CD4-positive, alpha-beta memory T cell (primary cell): ENCODE data around the gene PHF11. TPM values are rescaled to one million over a fixed set of nuclear protein-coding genes. Genes with fewer than 3 reads are reported as not detected.

Experiments used
- CTCF ChIA-PET: fragments of 350-600 bp; sonication (Branson Sonifier 250); formaldehyde crosslinking; loops from one replicate; lab custom pipeline; 2021; ENCODE audit warnings: inconsistent platforms; ENCODE audit not compliant: partially characterized antibody; lab: Charles Lee
- POLR2A ChIA-PET: fragments of 350-600 bp; sonication (Branson Sonifier 250); formaldehyde crosslinking; loops from one replicate; lab custom pipeline; 2021; ENCODE audit not compliant: partially characterized antibody; lab: Charles Lee
- DNase-seq, 5 donors: peaks; one replicate each; pipeline versions ENCODE4 v3.0.0 to v3.0.0-alpha.2; 2020 to 2022; ENCODE audit warnings: mixed read lengths in 1 of 5
- H3K27ac ChIP-seq: one replicate; pipeline ENCODE4 v1.7.0; 2013; ENCODE audit warnings: low read depth, low read length
- H3K27me3 ChIP-seq: 2 replicates; pipeline ENCODE4 v1.7.0; 2013; ENCODE audit warnings: mild to moderate bottlenecking, low read length, moderate library complexity; ENCODE audit not compliant: insufficient read depth
- H3K36me3 ChIP-seq: 2 replicates; pipeline ENCODE4 v1.7.0; 2013; ENCODE audit warnings: mild to moderate bottlenecking, low read length, moderate library complexity; ENCODE audit not compliant: insufficient read depth
- H3K4me1 ChIP-seq: 2 replicates; pipeline ENCODE4 v1.7.0; 2013; ENCODE audit warnings: mild to moderate bottlenecking, low read length, moderate library complexity; ENCODE audit not compliant: insufficient read depth
- H3K4me3 ChIP-seq, 2 donors: one replicate each; pipeline ENCODE4 v1.7.0; 2013; ENCODE audit warnings: low read length in 2 of 2, mild to moderate bottlenecking in 1 of 2
- H3K9me3 ChIP-seq, 2 donors: one replicate each; pipeline ENCODE4 v1.7.0; 2013; ENCODE audit warnings: low read length in 2 of 2, control low read depth in 1 of 2; ENCODE audit not compliant: control insufficient read depth in 1 of 2
- H3K27ac Mint-ChIP-seq, 7 donors: one replicate each; pipeline ENCODE4 v1.8.0; 2020 to 2021; ENCODE audit warnings: mixed read lengths in 7 of 7, mild to moderate bottlenecking in 6 of 7, inconsistent platforms in 3 of 7, moderate library complexity in 3 of 7
- H3K27me3 Mint-ChIP-seq, 2 donors: one replicate each; pipeline ENCODE4 v1.8.0; 2020 to 2021; ENCODE audit warnings: mixed read lengths in 2 of 2
- H3K36me3 Mint-ChIP-seq, 2 donors: one replicate each; pipeline ENCODE4 v1.8.0; 2020 to 2021; ENCODE audit warnings: mixed read lengths in 2 of 2, inconsistent platforms in 1 of 2, mild to moderate bottlenecking in 1 of 2
- H3K4me1 Mint-ChIP-seq, 4 donors: one replicate each; pipeline ENCODE4 v1.8.0; 2020 to 2021; ENCODE audit warnings: mixed read lengths in 4 of 4, mild to moderate bottlenecking in 1 of 4
- H3K4me3 Mint-ChIP-seq, 8 donors: one replicate each; pipeline ENCODE4 v1.8.0; 2020 to 2021; ENCODE audit warnings: mixed read lengths in 8 of 8, mild to moderate bottlenecking in 7 of 8, moderate library complexity in 6 of 8, inconsistent platforms in 3 of 8
- H3K9me3 Mint-ChIP-seq, 8 donors: one replicate each; pipeline ENCODE4 v1.8.0; 2020 to 2021; ENCODE audit warnings: mixed read lengths in 8 of 8, mild to moderate bottlenecking in 5 of 8, inconsistent platforms in 3 of 8, moderate library complexity in 1 of 8
- intact Hi-C: fragments of 100-400 bp; cut with micrococcal nuclease; formaldehyde crosslinking; loops from one replicate; pipeline ENCODE4 v1.15.1; 2023
- polyA plus RNA-seq, 2 donors: library from polyadenylated mRNA; unstranded; fragments of 300-500 nt; fragmentation: Illumina TruSeq; gene quantifications; one replicate each; pipeline ENCODE4 v1.2.3, GENCODE V29; 2021
- total RNA-seq, 2 experiments: library from RNA; stranded (reverse); gene quantifications; one replicate each; pipeline ENCODE4 v1.2.3, GENCODE V29; 2021

The PHF11 gene
- total and polyA plus RNA-seq, 4 experiments from 2014 or later = 90.4 to 139 (median 118) TPM

DNA sequence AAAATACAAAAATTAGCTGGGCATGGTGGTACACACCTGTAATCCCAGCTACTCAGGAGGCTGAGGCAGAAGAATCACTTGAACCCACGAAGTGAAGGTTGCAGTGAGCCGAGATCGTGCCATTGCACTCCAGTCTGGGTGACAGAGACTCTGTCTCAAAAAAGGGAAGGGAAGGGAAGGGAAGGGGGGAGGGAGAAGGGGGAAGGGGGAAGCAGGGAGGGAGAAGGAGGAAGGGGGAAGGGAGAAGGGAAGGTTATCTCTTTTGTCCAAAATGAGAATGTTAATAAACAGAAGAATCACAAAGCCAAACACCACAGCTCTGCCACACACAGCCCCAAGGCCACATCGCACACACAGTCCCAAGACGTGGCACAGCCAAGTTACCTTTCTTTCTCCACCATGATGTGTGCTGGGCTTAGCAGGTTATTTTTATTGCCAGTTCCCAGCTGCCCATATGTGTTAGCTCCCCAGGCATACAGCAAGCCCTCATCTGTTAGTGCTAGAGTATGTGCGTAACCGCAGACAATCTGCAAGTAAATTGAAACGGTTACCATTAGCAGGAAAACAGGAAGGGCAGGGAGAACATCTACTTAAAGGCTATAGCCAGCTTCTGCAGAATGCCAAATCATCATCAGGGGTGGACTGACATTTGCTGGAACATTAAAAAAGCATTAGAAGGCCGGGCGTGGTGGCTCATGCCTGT lies 55.3 kb downstream of the PHF11 start:
- Histone ChIP-seq H3K9me3 (no peaks in the 10 kb centered on the region), H3K27ac (no peak overlapping the region), H3K36me3 (peaks cover 12% of the 10 kb centered on the region), H3K4me3 (no peak overlapping the region), H3K4me1 (no peaks in the 10 kb centered on the region), H3K27me3 (no peaks in the 10 kb centered on the region)
- Mint-ChIP-seq H3K9me3 (no peaks in the 10 kb centered on the region), H3K27me3 (no peaks in the 10 kb centered on the region), H3K36me3 (peaks cover 51 to 70% of the 10 kb centered on the region in 2 donors), H3K4me3 (no peak overlapping the region), H3K4me1 (peaks cover 0 to 4% (median under 1%) of the 10 kb centered on the region in 4 donors), H3K27ac (no peak overlapping the region)
- CTCF ChIA-PET = interaction anchor here (0.9 to 1.6 kb wide), 2 partner anchors 29 to 347 kb away, joined by 3 read pairs; no protein-coding TSS in a partner anchor
- intact Hi-C loops = no loop called here
- no peak for DNase-seq
- POLR2A ChIA-PET = no interaction called here

DNA sequence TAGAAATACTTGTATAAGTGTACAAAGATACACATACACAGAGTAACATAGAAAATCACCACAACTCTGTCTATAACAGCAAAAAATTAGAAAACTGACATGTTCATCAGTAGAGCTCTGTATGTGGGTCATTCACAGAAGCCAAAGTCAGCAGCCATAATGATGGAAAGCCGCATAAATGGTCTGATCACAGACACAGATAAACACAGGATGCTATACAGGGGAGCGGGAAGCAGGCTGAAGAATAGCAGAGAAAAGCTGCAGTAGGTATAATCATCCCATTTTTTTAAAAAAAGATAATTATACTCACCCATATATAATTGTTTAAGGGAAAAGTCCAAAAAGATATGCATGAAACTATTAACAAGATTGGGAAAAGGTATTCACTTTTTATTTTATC lies 58.1 kb downstream of the PHF11 start:
- H3K4me1 Mint-ChIP-seq = peaks cover 0 to 8% (median 3%) of the 10 kb centered on the region in 4 donors
- ChIA-PET POLR2A (no interaction called here), CTCF (interaction anchor here (1.1 to 1.5 kb wide), 2 partner anchors 9 to 253 kb away, joined by 3 read pairs; no protein-coding TSS in a partner anchor)
- intact Hi-C loops = no loop called here
- H3K9me3 Mint-ChIP-seq = peaks cover 0 to under 1% (median 0%) of the 10 kb centered on the region in 8 donors
- H3K27me3 Mint-ChIP-seq = no peaks in the 10 kb centered on the region
- H3K9me3 ChIP-seq = no peaks in the 10 kb centered on the region
- peaks cover 8% of the 10 kb centered on the region for H3K36me3 ChIP-seq
- H3K27ac Mint-ChIP-seq = no peak overlapping the region
- no peak overlapping the region for H3K4me3 Mint-ChIP-seq
- no peak overlapping the region for H3K27ac ChIP-seq
- no peak for DNase-seq
- H3K4me1 ChIP-seq = no peaks in the 10 kb centered on the region
- H3K4me3 ChIP-seq = no peak overlapping the region
- peaks cover 50 to 63% of the 10 kb centered on the region in 2 donors for H3K36me3 Mint-ChIP-seq
- H3K27me3 ChIP-seq = no peaks in the 10 kb centered on the region

DNA sequence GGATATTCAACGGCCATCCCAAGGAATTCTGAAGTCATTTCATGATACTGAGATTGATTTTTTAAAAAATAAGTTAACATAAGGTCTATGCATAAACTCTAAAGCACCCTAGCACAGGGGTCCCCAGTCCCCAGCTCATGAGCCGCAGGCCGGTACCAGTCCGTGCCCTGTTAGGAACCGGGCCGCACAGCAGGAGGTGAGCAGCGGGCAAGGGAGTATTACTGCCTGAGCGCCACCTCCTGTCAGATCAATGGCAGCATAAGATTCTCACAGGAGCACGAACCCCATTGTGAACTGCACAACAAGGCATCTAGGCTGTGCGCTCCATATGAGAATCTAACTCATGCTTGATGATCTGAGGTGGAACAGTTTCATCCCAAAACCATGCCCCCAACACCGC lies 58.6 kb downstream of the PHF11 start:
- no peaks in the 10 kb centered on the region for H3K9me3 ChIP-seq
- ChIA-PET POLR2A (no interaction called here), CTCF (no interaction called here)
- Mint-ChIP-seq H3K4me3 (no peak overlapping the region), H3K27me3 (no peaks in the 10 kb centered on the region), H3K36me3 (peaks cover 52 to 66% of the 10 kb centered on the region in 2 donors), H3K9me3 (peaks cover 0 to 4% (median 0%) of the 10 kb centered on the region in 8 donors), H3K27ac (no peak overlapping the region), H3K4me1 (peaks cover 0 to 8% (median 3%) of the 10 kb centered on the region in 4 donors)
- H3K36me3 ChIP-seq = peaks cover 12% of the 10 kb centered on the region
- H3K4me3 ChIP-seq = no peak overlapping the region
- no peak overlapping the region for H3K27ac ChIP-seq
- intact Hi-C loops = no loop called here
- no peaks in the 10 kb centered on the region for H3K4me1 ChIP-seq
- no peak for DNase-seq
- no peaks in the 10 kb centered on the region for H3K27me3 ChIP-seq

DNA sequence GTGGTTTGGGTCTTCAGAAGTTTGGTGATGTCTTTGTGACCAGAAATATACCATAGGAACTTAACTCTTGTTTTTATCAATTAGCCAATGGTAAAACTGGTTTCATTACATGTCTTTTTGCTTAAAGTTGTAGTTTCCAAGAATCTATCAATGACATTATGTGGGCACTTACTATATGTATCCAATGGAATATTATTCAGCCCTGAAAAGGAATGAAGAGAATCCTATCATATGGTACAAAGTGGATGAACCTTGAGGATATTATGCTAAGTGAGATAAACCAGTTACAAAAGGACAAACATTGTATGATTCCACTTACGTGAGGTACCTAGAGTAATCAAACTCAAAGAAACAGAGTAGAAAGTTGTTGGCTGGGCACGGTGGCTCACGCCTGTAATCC lies 63.3 kb downstream of the PHF11 start:
- Mint-ChIP-seq H3K27ac (no peak overlapping the region), H3K4me1 (peaks cover 0 to 8% (median 5%) of the 10 kb centered on the region in 4 donors), H3K27me3 (no peaks in the 10 kb centered on the region), H3K9me3 (peaks cover 0 to 4% (median 0%) of the 10 kb centered on the region in 8 donors), H3K36me3 (peaks cover 51 to 57% of the 10 kb centered on the region in 2 donors), H3K4me3 (peak overlapping the region in 1 of 8 donors; percentile 38)
- Histone ChIP-seq H3K27me3 (no peaks in the 10 kb centered on the region), H3K27ac (no peak overlapping the region), H3K4me1 (no peaks in the 10 kb centered on the region), H3K4me3 (no peak overlapping the region), H3K36me3 (peaks cover 5% of the 10 kb centered on the region), H3K9me3 (no peaks in the 10 kb centered on the region)
- DNase-seq = no peak
- CTCF ChIA-PET = no interaction called here
- intact Hi-C loops = no loop called here
- POLR2A ChIA-PET = interaction anchor here (1.3 kb wide), 1 partner anchor 115 kb away, joined by 3 read pairs; the partner anchor contains the start of genes CAB39L and SETDB2

DNA sequence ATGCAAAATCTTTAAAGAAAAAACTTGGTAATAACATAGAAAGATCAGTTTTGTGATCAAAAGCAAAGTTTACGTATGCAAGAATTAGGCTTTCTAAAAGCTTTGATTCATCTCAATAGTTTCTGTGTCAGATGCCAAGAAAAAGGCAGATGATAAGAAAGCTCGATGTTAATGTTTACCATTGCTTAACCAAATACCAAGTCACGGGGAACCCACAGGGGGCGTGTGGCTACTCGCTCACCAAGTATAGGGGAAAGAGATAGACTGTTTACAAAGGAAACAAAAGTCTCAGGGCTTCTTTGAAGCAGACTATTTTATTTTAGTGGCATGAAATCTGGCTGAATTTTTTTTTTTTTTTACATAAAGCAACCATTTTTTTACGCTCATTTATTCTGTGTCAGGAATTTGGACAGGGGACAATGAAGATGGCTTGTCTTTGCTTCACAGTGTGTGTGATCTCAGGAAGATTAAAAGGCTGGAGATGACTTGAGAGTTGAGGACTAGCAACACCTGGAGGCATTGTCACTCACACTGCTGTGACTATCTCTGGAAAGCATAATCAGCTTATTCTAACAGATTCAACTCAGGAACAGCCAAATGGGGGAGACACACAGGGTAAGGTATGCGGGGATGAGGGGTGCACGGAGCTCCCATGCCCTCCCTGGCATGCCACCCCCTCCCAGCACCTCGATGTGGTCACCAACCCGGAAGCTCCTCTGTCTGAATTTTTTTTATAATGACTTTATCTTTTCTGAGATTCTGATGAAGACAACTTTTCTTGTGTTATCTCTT lies 64.7 kb downstream of the PHF11 start:
- peaks cover 0 to 8% (median 5%) of the 10 kb centered on the region in 4 donors for H3K4me1 Mint-ChIP-seq
- H3K27me3 Mint-ChIP-seq = no peaks in the 10 kb centered on the region
- no peaks in the 10 kb centered on the region for H3K27me3 ChIP-seq
- no peak overlapping the region for H3K4me3 Mint-ChIP-seq
- H3K27ac ChIP-seq = no peak overlapping the region
- intact Hi-C loops = no loop called here
- peaks cover 5% of the 10 kb centered on the region for H3K36me3 ChIP-seq
- no peaks in the 10 kb centered on the region for H3K9me3 ChIP-seq
- H3K4me3 ChIP-seq = no peak overlapping the region
- CTCF ChIA-PET = interaction anchor here (0.9 to 1.2 kb wide), 4 partner anchors 10 to 46 kb away, joined by 3 to 4 read pairs (median 3); partner anchors contain the start of gene RCBTB1
- POLR2A ChIA-PET = interaction anchor here (0.7 to 1.3 kb wide), 2 partner anchors 25 to 116 kb away, joined by 3 read pairs; partner anchors contain the start of genes CAB39L, RCBTB1 and SETDB2
- no peak for DNase-seq
- peaks cover 0 to 4% (median 0%) of the 10 kb centered on the region in 8 donors for H3K9me3 Mint-ChIP-seq
- H3K36me3 Mint-ChIP-seq = peaks cover 49 to 50% of the 10 kb centered on the region in 2 donors
- H3K27ac Mint-ChIP-seq = peak overlapping the region in 1 of 7 donors; percentile 18
- H3K4me1 ChIP-seq = no peaks in the 10 kb centered on the region

DNA sequence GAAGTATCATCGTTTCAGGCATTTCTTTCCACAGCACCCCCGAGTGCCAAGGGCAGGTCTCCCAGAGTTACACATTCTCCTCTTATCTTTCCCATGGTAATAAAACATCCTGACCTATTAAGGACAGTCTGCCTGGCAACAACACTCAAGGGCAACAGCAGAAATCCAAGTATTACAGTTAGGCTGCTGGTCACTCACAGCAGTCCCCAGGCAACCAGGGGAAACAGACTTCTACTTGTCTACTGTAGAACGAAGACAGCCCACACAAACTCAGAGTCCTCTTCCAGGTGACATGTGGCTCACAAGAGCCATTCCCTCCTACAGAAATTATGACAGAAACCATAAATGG lies 65.3 kb downstream of the PHF11 start:
- Histone ChIP-seq H3K27me3 (no peaks in the 10 kb centered on the region), H3K27ac (no peak overlapping the region), H3K9me3 (no peaks in the 10 kb centered on the region), H3K4me3 (no peak overlapping the region), H3K36me3 (peaks cover 5% of the 10 kb centered on the region), H3K4me1 (no peaks in the 10 kb centered on the region)
- Mint-ChIP-seq H3K36me3 (peaks cover 49 to 50% of the 10 kb centered on the region in 2 donors), H3K4me3 (no peak overlapping the region), H3K27ac (peak overlapping the region in 2 of 7 donors; percentile 18 to 19), H3K27me3 (no peaks in the 10 kb centered on the region), H3K9me3 (peaks cover 0 to 4% (median 0%) of the 10 kb centered on the region in 8 donors), H3K4me1 (peaks cover 0 to 8% (median 5%) of the 10 kb centered on the region in 4 donors)
- ChIA-PET CTCF (interaction anchor here (0.9 kb wide), 1 partner anchor 9 kb away, joined by 3 read pairs; no protein-coding TSS in a partner anchor), POLR2A (no interaction called here)
- DNase-seq = no peak
- intact Hi-C loops = no loop called here

DNA sequence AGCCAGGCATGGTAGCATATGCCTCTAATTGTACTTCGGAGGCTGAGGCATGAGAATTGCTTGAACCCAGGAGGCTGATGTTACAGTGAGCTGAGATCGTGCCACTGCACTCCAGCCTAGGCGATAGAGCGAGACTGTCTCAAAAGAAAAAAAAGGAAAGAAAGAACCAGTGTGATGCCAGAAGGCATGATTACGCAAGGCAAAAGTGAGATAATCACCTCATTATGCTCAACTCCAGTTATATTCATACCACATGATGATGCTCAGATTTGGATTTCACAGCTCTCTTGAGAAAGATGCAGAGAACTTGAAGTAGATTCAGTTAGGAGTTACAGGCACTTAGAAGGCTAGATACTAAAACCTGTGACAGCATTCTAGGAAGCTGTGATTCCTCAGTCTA lies 67.8 kb downstream of the PHF11 start:
- Mint-ChIP-seq H3K4me3 (no peak overlapping the region), H3K27me3 (no peaks in the 10 kb centered on the region), H3K36me3 (peaks cover 50% of the 10 kb centered on the region in 2 donors), H3K9me3 (peaks cover 0 to 4% (median 0%) of the 10 kb centered on the region in 8 donors), H3K27ac (peak overlapping the region in 1 of 7 donors; percentile 70), H3K4me1 (peaks cover 2 to 12% (median 7%) of the 10 kb centered on the region in 4 donors)
- ChIA-PET POLR2A (no interaction called here), CTCF (no interaction called here)
- H3K27me3 ChIP-seq = no peaks in the 10 kb centered on the region
- H3K4me3 ChIP-seq = no peak overlapping the region
- peaks cover 12% of the 10 kb centered on the region for H3K36me3 ChIP-seq
- intact Hi-C loops = no loop called here
- H3K27ac ChIP-seq = no peak overlapping the region
- H3K9me3 ChIP-seq = no peaks in the 10 kb centered on the region
- H3K4me1 ChIP-seq = no peaks in the 10 kb centered on the region
- no peak for DNase-seq
